Suprapubic skin (tissue), 3 donors: ENCODE measurements around the gene DLGAP4.

ENCODE experiments used
- POLR2A ChIP-seq, 2 donors: fragments of 450-650 bp; IDR thresholded peaks; one replicate each; pipeline ENCODE4 v1.6.1; 2017; ENCODE audit warnings: antibody characterized with exemption in 2 of 2, mild to moderate bottlenecking in 2 of 2, moderate library complexity in 2 of 2
- TF ChIP-seq, protein P1 (sequence below), 2 donors: fragments of 200-600 bp in 1 of 2; fragments of 450-650 bp in 1 of 2; sonication (generic) in 1 of 2; IDR thresholded peaks; one replicate each; pipeline ENCODE4 v1.5.1; 2016 to 2019; ENCODE audit warnings: antibody characterized with exemption in 2 of 2, mild to moderate bottlenecking in 1 of 2, moderate library complexity in 1 of 2

DNA sequence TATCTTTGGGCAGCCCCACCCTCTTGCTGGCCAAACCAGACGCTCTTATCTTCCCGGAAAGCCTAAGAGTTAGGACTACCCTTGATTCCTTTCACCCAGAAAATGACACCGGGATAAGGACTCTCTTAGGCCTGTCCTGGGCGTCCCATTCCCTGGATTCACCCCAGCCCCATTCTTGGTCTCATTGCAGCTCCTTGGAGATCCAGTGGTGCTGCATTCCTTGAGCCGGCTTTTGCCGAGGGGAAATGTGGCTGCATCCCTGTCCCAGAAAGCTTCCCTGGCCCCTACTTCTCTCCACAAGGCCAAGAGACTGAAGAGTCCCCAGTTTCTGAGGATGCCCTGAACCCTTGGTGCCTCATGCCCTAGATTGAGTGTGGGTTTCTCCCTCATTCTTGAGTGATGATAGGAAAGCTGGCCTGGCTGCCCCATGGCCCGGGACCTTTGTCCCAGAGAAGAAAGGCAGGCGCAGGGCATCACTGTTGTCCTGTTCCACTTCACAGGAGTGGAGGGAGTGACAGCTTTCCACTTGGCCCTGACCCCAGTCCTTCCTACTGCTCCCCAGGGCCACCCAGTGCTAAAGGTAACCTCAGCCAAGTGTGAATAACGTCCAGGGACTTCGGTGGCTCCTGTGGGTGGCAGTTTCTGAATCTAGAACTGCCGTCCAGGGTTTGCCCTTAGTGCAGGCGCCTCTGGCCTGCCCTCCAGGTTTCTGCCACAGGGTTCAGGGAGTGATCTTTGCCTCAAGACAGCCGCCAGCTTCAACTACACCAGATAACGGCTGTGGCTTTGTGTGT lies 192.4 kb downstream of the DLGAP4 start:
- no peak for TF ChIP-seq POLR2A (IDR thresholded peaks at IDR 0.05)
- TF ChIP-seq, protein P1, sequence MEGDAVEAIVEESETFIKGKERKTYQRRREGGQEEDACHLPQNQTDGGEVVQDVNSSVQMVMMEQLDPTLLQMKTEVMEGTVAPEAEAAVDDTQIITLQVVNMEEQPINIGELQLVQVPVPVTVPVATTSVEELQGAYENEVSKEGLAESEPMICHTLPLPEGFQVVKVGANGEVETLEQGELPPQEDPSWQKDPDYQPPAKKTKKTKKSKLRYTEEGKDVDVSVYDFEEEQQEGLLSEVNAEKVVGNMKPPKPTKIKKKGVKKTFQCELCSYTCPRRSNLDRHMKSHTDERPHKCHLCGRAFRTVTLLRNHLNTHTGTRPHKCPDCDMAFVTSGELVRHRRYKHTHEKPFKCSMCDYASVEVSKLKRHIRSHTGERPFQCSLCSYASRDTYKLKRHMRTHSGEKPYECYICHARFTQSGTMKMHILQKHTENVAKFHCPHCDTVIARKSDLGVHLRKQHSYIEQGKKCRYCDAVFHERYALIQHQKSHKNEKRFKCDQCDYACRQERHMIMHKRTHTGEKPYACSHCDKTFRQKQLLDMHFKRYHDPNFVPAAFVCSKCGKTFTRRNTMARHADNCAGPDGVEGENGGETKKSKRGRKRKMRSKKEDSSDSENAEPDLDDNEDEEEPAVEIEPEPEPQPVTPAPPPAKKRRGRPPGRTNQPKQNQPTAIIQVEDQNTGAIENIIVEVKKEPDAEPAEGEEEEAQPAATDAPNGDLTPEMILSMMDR (IDR thresholded peaks at IDR 0.05), result no peak
